Measurements from ENCODE around the gene INTS15. TPM values are rescaled to one million over a fixed set of nuclear protein-coding genes. Genes with fewer than 3 reads are reported as not detected.

INTS15 gene
- polyA plus RNA-seq, 1 donor (not counting 4 experiments of a cell fraction or from before 2014, with no cell fraction given): 11.9 TPM

GRCh38 chr7:6556196-6556595, 33.6 kb upstream of the INTS15 start:
- Histone ChIP-seq H3K9ac (ENCODE audit: control insufficient read depth, extremely low read depth, insufficient read depth, low read length) (no peak overlapping the region), H3K4me3 (ENCODE audit: control insufficient read depth in 2 of 3, extremely low read depth in 1 of 3, insufficient read depth in 2 of 3, low read depth in 1 of 3, low read length in 3 of 3) (no peak overlapping the region), H3K4me1 (ENCODE audit: control insufficient read depth, extremely low read depth, insufficient read depth, low read length) (no peaks in the 10 kb centered on the region), H3K9me3 (ENCODE audit: control insufficient read depth, low read depth, low read length) (no peaks in the 10 kb centered on the region), H4K20me1 (ENCODE audit: control insufficient read depth, extremely low read depth, insufficient read depth, low read length) (no peaks in the 10 kb centered on the region), H3K27ac (ENCODE audit: control insufficient read depth, insufficient read depth, low read length) (no peak overlapping the region), H3K79me2 (ENCODE audit: control insufficient read depth, insufficient read depth, low read length) (no peaks in the 10 kb centered on the region), H3K9me1 (ENCODE audit: control insufficient read depth, extremely low read depth, insufficient read depth, low read length) (no peaks in the 10 kb centered on the region), H3K36me3 (ENCODE audit: control insufficient read depth in 2 of 2, extremely low read depth in 1 of 2, insufficient read depth in 2 of 2, low read length in 2 of 2) (no peaks in the 10 kb centered on the region), H2AFZ (ENCODE audit: control insufficient read depth, low read length) (no peak overlapping the region), H3K4me2 (ENCODE audit: control insufficient read depth, extremely low read depth, insufficient read depth, low read depth, low read length) (no peak overlapping the region), H3K27me3 (ENCODE audit: control insufficient read depth, extremely low read depth, insufficient read depth, low read length) (no peaks in the 10 kb centered on the region)
- no peak for TF ChIP-seq EZH2 (IDR thresholded peaks at IDR 0.05; ENCODE audit: low read length)
- TF ChIP-seq, protein P1, sequence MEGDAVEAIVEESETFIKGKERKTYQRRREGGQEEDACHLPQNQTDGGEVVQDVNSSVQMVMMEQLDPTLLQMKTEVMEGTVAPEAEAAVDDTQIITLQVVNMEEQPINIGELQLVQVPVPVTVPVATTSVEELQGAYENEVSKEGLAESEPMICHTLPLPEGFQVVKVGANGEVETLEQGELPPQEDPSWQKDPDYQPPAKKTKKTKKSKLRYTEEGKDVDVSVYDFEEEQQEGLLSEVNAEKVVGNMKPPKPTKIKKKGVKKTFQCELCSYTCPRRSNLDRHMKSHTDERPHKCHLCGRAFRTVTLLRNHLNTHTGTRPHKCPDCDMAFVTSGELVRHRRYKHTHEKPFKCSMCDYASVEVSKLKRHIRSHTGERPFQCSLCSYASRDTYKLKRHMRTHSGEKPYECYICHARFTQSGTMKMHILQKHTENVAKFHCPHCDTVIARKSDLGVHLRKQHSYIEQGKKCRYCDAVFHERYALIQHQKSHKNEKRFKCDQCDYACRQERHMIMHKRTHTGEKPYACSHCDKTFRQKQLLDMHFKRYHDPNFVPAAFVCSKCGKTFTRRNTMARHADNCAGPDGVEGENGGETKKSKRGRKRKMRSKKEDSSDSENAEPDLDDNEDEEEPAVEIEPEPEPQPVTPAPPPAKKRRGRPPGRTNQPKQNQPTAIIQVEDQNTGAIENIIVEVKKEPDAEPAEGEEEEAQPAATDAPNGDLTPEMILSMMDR (optimal IDR thresholded peaks at IDR 0.05 in 1 of 3, IDR thresholded peaks at IDR 0.05 in 1 of 3, conservative IDR thresholded peaks at IDR 0.05 in 1 of 3; ENCODE audit: extremely low read depth in 1 of 3, insufficient read depth in 2 of 3, low read length in 3 of 3): peak; percentile 14 to 42 (median 19)
- dilution Hi-C loops (cut with MboI; ENCODE audit: extremely low pct_ligation_motif_present, low sequenced_read_pairs): no loop called here
- DNase-seq (ENCODE audit: low read depth, low spot score) (no peak), FAIRE-seq (no peak)

DNA sequence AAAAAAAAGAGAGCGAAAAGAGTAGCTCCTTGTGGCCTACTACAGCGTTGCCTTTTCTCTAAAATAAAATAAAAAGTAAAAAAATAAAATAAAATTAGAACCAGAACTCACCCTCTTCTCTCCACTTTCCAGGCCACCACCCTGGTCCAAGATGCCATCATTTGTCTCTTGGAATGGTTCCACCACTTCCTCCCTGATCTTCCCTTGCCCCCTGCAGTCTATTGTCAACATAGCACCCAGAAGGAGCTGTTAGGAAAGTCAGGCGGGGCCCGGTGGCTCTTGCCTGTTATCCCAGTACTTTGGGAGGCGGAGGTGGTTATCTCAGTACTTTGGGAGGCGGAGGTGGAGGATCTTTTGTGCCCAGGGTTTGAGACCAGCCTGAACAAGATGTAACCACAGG, 31.0 kb upstream of the INTS15 start:
- DNase-seq (ENCODE audit: low read depth, low spot score) (no peak), FAIRE-seq (no peak)
- no peak overlapping the region for H2AFZ ChIP-seq (ENCODE audit: control insufficient read depth, low read length)
- H4K20me1 ChIP-seq (ENCODE audit: control insufficient read depth, extremely low read depth, insufficient read depth, low read length): no peaks in the 10 kb centered on the region
- no peaks in the 10 kb centered on the region for H3K4me1 ChIP-seq (ENCODE audit: control insufficient read depth, extremely low read depth, insufficient read depth, low read length)
- no peak overlapping the region for H3K4me3 ChIP-seq (ENCODE audit: control insufficient read depth in 2 of 3, extremely low read depth in 1 of 3, insufficient read depth in 2 of 3, low read depth in 1 of 3, low read length in 3 of 3)
- H3K27me3 ChIP-seq (ENCODE audit: control insufficient read depth, extremely low read depth, insufficient read depth, low read length): no peaks in the 10 kb centered on the region
- no peak overlapping the region for H3K9ac ChIP-seq (ENCODE audit: control insufficient read depth, extremely low read depth, insufficient read depth, low read length)
- H3K27ac ChIP-seq (ENCODE audit: control insufficient read depth, insufficient read depth, low read length): no peak overlapping the region
- no peak overlapping the region for H3K4me2 ChIP-seq (ENCODE audit: control insufficient read depth, extremely low read depth, insufficient read depth, low read depth, low read length)
- no peaks in the 10 kb centered on the region for H3K9me1 ChIP-seq (ENCODE audit: control insufficient read depth, extremely low read depth, insufficient read depth, low read length)
- H3K36me3 ChIP-seq (ENCODE audit: control insufficient read depth in 2 of 2, extremely low read depth in 1 of 2, insufficient read depth in 2 of 2, low read length in 2 of 2): no peaks in the 10 kb centered on the region
- H3K9me3 ChIP-seq (ENCODE audit: control insufficient read depth, low read depth, low read length): no peaks in the 10 kb centered on the region
- dilution Hi-C loops (cut with MboI; ENCODE audit: extremely low pct_ligation_motif_present, low sequenced_read_pairs): no loop called here
- no peak for TF ChIP-seq EZH2 (IDR thresholded peaks at IDR 0.05; ENCODE audit: low read length)
- TF ChIP-seq, protein P1 (optimal IDR thresholded peaks at IDR 0.05 in 1 of 3, IDR thresholded peaks at IDR 0.05 in 1 of 3, conservative IDR thresholded peaks at IDR 0.05 in 1 of 3; ENCODE audit: extremely low read depth in 1 of 3, insufficient read depth in 2 of 3, low read length in 3 of 3): peak; percentile 22 to 47 (median 37)
- H3K79me2 ChIP-seq (ENCODE audit: control insufficient read depth, insufficient read depth, low read length): no peaks in the 10 kb centered on the region
